Ishikawa (cell line): ENCODE data around the gene PMFBP1.

ENCODE experiments used
- CEBPB ChIP-seq: IDR thresholded peaks from 2 replicates; pipeline ENCODE4 v1.6.1; 2012
- CREB1 ChIP-seq: IDR thresholded peaks from 2 replicates; pipeline ENCODE4 v1.6.1; 2012; ENCODE audit warnings: low read depth
- EGR1 ChIP-seq: IDR thresholded peaks from 2 replicates; pipeline ENCODE4 v1.6.1; 2012
- EP300 ChIP-seq: IDR thresholded peaks from 2 replicates; pipeline ENCODE4 v1.6.1; 2012; ENCODE audit warnings: borderline replicate concordance
- FOXM1 ChIP-seq: IDR thresholded peaks from 2 replicates; pipeline ENCODE4 v1.6.1; 2012; ENCODE audit warnings: low read depth, borderline replicate concordance
- NFIC ChIP-seq: IDR thresholded peaks from 2 replicates; pipeline ENCODE4 v1.6.1; 2012
- RAD21 ChIP-seq: IDR thresholded peaks from 2 replicates; pipeline ENCODE4 v1.6.1; 2012; ENCODE audit warnings: low read depth
- TAF1 ChIP-seq: IDR thresholded peaks from 2 replicates; pipeline ENCODE4 v1.6.1; 2012; ENCODE audit warnings: low read depth, mild to moderate bottlenecking
- TCF12 ChIP-seq: IDR thresholded peaks from 2 replicates; pipeline ENCODE4 v1.6.1; 2012; ENCODE audit warnings: low read depth
- TEAD4 ChIP-seq: IDR thresholded peaks from 2 replicates; pipeline ENCODE4 v1.6.1; 2012
- YY1 ChIP-seq: IDR thresholded peaks from 2 replicates; pipeline ENCODE4 v1.6.1; 2012; ENCODE audit warnings: low read depth
- ZBTB7A ChIP-seq: IDR thresholded peaks from 2 replicates; pipeline ENCODE4 v1.6.1; 2012; ENCODE audit warnings: low read depth
- TF ChIP-seq, protein P1 (sequence below): IDR thresholded peaks from 2 replicates; pipeline ENCODE4 v1.6.1; 2012; ENCODE audit warnings: low read depth, mild to moderate bottlenecking
- TF ChIP-seq, protein P2 (sequence below): IDR thresholded peaks from 2 replicates; pipeline ENCODE4 v1.6.1; 2012
- TF ChIP-seq, protein P3 (sequence below): IDR thresholded peaks from 2 replicates; pipeline ENCODE4 v1.6.1; 2012

The PMFBP1 gene

DNA sequence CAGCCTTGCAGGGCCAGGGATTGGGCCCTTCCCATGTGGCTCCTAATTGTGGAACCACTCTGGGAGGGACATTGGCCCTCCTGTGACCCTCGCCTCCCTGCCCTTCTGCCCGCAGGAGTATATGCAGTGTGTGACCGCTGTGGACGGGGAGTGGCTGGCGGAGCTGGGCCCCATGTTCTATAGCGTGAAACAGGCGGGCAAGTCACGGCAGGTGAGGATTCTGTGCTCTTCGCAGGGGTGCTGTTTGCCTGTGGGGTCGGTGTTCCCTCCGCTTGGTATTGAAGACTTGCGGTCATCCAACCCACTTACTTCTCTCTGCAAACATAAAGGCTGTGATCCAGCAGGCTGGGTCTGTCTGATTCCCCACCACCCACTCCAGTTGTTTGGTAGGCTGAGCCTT lies 62.7 kb downstream of the PMFBP1 start:
- TF ChIP-seq TAF1 = no peak
- TF ChIP-seq EP300 = no peak
- no peak for TF ChIP-seq ZBTB7A
- TF ChIP-seq RAD21 = no peak
- TF ChIP-seq NFIC = no peak
- TF ChIP-seq TEAD4 = no peak
- TF ChIP-seq, protein P1, sequence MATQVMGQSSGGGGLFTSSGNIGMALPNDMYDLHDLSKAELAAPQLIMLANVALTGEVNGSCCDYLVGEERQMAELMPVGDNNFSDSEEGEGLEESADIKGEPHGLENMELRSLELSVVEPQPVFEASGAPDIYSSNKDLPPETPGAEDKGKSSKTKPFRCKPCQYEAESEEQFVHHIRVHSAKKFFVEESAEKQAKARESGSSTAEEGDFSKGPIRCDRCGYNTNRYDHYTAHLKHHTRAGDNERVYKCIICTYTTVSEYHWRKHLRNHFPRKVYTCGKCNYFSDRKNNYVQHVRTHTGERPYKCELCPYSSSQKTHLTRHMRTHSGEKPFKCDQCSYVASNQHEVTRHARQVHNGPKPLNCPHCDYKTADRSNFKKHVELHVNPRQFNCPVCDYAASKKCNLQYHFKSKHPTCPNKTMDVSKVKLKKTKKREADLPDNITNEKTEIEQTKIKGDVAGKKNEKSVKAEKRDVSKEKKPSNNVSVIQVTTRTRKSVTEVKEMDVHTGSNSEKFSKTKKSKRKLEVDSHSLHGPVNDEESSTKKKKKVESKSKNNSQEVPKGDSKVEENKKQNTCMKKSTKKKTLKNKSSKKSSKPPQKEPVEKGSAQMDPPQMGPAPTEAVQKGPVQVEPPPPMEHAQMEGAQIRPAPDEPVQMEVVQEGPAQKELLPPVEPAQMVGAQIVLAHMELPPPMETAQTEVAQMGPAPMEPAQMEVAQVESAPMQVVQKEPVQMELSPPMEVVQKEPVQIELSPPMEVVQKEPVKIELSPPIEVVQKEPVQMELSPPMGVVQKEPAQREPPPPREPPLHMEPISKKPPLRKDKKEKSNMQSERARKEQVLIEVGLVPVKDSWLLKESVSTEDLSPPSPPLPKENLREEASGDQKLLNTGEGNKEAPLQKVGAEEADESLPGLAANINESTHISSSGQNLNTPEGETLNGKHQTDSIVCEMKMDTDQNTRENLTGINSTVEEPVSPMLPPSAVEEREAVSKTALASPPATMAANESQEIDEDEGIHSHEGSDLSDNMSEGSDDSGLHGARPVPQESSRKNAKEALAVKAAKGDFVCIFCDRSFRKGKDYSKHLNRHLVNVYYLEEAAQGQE = no peak
- TF ChIP-seq YY1 = no peak
- TF ChIP-seq, protein P2, sequence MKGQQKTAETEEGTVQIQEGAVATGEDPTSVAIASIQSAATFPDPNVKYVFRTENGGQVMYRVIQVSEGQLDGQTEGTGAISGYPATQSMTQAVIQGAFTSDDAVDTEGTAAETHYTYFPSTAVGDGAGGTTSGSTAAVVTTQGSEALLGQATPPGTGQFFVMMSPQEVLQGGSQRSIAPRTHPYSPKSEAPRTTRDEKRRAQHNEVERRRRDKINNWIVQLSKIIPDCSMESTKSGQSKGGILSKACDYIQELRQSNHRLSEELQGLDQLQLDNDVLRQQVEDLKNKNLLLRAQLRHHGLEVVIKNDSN = no peak
- no peak for TF ChIP-seq CEBPB

DNA sequence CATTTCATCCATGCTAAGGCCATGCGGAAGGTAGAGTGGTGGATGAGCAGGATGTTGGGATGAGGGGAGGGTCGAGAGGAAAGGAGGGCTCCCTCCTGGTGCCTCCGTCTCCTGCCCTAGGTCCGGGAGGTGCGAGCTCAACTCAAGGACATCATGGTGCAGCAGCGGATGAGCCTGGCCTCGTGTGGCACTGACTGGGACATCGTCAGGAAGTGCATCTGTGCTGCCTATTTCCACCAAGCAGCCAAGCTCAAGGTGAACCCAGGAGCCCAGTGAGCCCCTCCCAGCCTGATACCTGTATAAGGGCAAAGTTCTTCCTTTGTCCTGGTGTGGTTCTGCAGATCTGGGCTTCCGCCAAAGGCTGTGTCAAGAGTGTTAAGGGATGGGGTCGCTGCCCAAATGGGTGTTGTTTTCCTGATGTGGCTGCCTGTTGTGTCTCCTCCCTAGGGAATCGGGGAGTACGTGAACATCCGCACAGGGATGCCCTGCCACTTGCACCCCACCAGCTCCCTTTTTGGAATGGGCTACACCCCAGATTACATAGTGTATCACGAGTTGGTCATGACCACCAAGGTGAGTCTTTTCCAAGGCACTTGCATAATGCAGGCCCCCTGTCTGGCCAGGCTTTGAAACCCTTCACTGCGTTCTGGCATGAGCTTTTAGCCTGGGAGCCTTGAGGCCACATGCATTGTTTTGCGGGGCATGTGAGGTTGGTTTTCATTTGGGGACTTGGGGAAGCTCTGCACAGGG lies 63.4 kb downstream of the PMFBP1 start:
- TF ChIP-seq TCF12 (no peak), CEBPB (no peak), RAD21 (no peak), EP300 (no peak)
- TF ChIP-seq, protein P3, sequence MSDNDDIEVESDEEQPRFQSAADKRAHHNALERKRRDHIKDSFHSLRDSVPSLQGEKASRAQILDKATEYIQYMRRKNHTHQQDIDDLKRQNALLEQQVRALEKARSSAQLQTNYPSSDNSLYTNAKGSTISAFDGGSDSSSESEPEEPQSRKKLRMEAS = no peak

DNA sequence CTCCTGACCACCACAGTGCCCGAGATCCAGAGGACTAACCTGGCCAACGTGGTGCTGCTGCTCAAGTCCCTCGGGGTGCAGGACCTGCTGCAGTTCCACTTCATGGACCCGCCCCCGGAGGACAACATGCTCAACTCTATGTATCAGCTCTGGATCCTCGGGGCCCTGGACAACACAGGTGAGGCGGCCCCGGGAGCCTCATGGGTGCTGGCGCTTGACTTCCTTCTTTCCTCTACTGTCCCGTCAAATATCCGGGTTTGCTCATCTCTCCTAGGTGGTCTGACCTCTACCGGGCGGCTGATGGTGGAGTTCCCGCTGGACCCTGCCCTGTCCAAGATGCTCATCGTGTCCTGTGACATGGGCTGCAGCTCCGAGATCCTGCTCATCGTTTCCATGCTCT lies 64.6 kb downstream of the PMFBP1 start:
- no peak for TF ChIP-seq ZBTB7A
- no peak for TF ChIP-seq FOXM1
- no peak for TF ChIP-seq RAD21
- TF ChIP-seq, protein P3 = no peak
- TF ChIP-seq EP300 = no peak

DNA sequence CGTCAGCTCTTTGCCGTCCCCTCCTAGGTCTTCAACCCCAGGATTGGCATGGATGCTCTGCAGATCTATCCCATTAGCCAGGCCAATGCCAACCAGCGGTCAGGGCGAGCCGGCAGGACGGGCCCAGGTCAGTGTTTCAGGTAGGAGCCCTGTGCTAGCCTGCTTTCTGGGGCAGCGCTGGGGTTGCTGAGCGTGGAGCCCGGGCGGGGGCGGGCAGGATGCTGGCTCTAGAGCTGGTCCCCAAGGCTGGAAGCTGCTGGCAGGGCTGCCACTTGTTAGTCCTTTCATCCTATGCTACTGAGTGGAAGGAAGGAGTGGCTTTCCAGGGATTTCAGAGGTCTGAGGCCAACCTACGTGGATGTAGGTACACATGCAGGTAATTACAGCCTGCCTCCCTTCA lies 66.0 kb downstream of the PMFBP1 start:
- TF ChIP-seq EGR1 = no peak
- TF ChIP-seq CREB1 = no peak
- TF ChIP-seq EP300 = no peak
- no peak for TF ChIP-seq ZBTB7A
- no peak for TF ChIP-seq CEBPB

DNA sequence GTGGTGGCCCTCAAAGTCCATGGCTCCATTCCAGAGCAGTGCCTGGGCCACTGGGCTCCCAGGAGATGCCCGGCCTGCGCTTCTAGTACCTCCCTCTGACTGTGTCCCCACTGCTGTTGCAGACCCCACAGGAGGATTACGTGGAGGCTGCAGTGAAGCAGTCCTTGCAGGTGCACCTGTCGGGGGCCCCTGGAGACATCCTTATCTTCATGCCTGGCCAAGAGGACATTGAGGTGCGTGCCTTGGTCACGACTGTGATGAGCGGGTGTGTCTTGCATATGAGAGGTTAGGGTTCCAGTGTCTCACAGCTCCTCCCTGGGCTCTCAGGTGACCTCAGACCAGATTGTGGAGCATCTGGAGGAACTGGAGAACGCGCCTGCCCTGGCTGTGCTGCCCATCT lies 67.0 kb downstream of the PMFBP1 start:
- TF ChIP-seq FOXM1 = no peak
- TF ChIP-seq TEAD4 = no peak
- no peak for TF ChIP-seq TAF1
- TF ChIP-seq TCF12 = no peak
- TF ChIP-seq, protein P3 = no peak
- TF ChIP-seq CEBPB = no peak
- no peak for TF ChIP-seq ZBTB7A
- TF ChIP-seq, protein P2 = no peak
- TF ChIP-seq NFIC = no peak
- TF ChIP-seq YY1 = no peak
- no peak for TF ChIP-seq EP300
- TF ChIP-seq CREB1 = no peak
- TF ChIP-seq, protein P1 = no peak
- no peak for TF ChIP-seq RAD21

DNA sequence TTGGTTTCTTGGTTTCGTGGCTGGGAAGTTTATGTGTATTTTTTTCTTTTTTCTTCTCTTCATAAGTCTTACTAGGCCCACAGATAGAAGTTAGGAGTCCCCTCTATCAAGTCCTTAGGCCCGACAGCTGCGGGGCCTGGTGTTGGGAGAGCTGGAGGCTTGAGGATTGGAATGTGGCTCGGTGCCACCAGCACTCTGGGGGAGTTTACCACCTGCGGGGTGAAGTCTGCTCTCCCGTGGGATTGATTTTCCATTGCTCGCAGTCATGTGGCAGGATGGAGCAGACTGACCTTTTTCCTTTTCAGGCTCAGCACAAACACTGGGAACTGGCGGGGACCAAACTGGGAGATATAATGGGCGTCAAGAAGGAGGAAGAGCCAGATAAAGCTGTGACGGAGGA lies 70.8 kb downstream of the PMFBP1 start:
- TF ChIP-seq EP300 = no peak
- TF ChIP-seq TCF12 = no peak
- TF ChIP-seq, protein P1 = no peak
- TF ChIP-seq FOXM1 = no peak
- TF ChIP-seq CEBPB = no peak
- TF ChIP-seq, protein P2 = no peak
- TF ChIP-seq YY1 = no peak
- TF ChIP-seq CREB1 = no peak
- TF ChIP-seq TEAD4 = no peak
- no peak for TF ChIP-seq TAF1
- no peak for TF ChIP-seq RAD21
